ENCODE data around the gene HIF3A.
"Not testable (repeated sequence)": the region's sequence is repeated elsewhere in the genome, so short reads cannot be mapped to it uniquely, and the experiment has no call there.

HIF3A gene

GRCh38 chr19:46313540-46314469 lies 17.0 kb downstream of the HIF3A start:
- H3K4me3 ChIP-seq (ENCODE audit: low read length); H3K4me1 ChIP-seq (ENCODE audit: control insufficient read depth, insufficient read depth, low read length); H3K36me3 ChIP-seq (ENCODE audit: control insufficient read depth, insufficient read depth, low read length); H3K27me3 ChIP-seq (ENCODE audit: control insufficient read depth, insufficient read depth, low read length); H3K9ac ChIP-seq (ENCODE audit: low read length); H3K9me3 ChIP-seq (ENCODE audit: control insufficient read depth, low read length): not testable (repeated sequence)

- Histone ChIP-seq H3K36me3 (ENCODE audit: control insufficient read depth, insufficient read depth, low read length) (no peaks in the 10 kb centered on the region), H3K27me3 (ENCODE audit: control insufficient read depth, insufficient read depth, low read length) (no peaks in the 10 kb centered on the region), H3K4me3 (ENCODE audit: low read length) (no peak overlapping the region), H3K9ac (ENCODE audit: low read length) (no peak overlapping the region), H3K9me3 (ENCODE audit: control insufficient read depth, low read length) (no peaks in the 10 kb centered on the region), H3K4me1 (ENCODE audit: control insufficient read depth, insufficient read depth, low read length) (no peaks in the 10 kb centered on the region)
Observed at GRCh38 chr19:46317339-46317738, 20.5 kb downstream of the HIF3A start.

DNA sequence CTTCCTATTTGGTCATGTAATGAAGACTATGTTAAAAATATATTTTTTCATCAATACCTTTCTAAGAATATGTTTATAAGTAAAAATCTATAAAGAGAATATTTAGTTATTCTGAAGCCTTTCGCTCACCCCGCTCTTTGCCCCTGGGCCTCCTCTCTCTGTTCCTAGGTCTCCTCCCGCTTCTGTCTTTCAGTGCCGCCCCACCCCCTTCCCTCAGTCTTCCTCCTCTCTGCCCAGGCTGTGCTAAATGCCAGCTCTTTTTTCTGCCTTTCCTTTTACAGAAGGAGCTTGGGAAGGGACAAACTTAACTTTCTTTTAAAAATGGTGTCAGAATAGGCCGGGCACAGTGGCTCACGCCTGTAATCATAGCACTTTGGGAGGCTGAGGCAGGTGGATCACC lies 22.8 kb downstream of the HIF3A start:
- no peaks in the 10 kb centered on the region for H3K9me3 ChIP-seq (ENCODE audit: control insufficient read depth, low read length)
- H3K36me3 ChIP-seq (ENCODE audit: control insufficient read depth, insufficient read depth, low read length) = no peaks in the 10 kb centered on the region
- H3K4me3 ChIP-seq (ENCODE audit: low read length) = no peak overlapping the region
- H3K27me3 ChIP-seq (ENCODE audit: control insufficient read depth, insufficient read depth, low read length) = no peaks in the 10 kb centered on the region
- no peak overlapping the region for H3K9ac ChIP-seq (ENCODE audit: low read length)
- H3K4me1 ChIP-seq (ENCODE audit: control insufficient read depth, insufficient read depth, low read length) = peaks cover 7% of the 10 kb centered on the region

GRCh38 chr19:46320559-46320958 lies 23.7 kb downstream of the HIF3A start:
- no peaks in the 10 kb centered on the region for H3K36me3 ChIP-seq (ENCODE audit: control insufficient read depth, insufficient read depth, low read length)
- no peak overlapping the region for H3K9ac ChIP-seq (ENCODE audit: low read length)
- H3K4me3 ChIP-seq (ENCODE audit: low read length) = no peak overlapping the region
- no peaks in the 10 kb centered on the region for H3K27me3 ChIP-seq (ENCODE audit: control insufficient read depth, insufficient read depth, low read length)
- H3K4me1 ChIP-seq (ENCODE audit: control insufficient read depth, insufficient read depth, low read length) = peaks cover 7% of the 10 kb centered on the region
- H3K9me3 ChIP-seq (ENCODE audit: control insufficient read depth, low read length) = no peaks in the 10 kb centered on the region

DNA sequence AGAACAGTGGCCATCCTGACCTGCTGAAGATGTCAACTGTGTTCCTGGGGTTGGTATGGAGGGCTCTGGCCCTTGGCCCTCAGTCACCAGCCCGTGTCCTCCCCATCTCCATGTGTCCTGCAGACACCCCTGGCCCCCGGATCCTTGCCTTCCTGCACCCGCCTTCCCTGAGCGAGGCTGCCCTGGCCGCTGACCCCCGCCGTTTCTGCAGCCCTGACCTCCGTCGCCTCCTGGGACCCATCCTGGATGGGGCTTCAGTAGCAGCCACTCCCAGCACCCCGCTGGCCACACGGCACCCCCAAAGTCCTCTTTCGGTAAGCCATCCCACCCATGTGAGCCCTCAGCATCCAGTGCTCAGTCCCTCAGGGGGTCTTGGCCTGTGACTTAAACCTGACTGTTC lies 24.8 kb downstream of the HIF3A start:
- H3K9ac ChIP-seq (ENCODE audit: low read length) = no peak overlapping the region
- no peaks in the 10 kb centered on the region for H3K27me3 ChIP-seq (ENCODE audit: control insufficient read depth, insufficient read depth, low read length)
- no peak overlapping the region for H3K4me3 ChIP-seq (ENCODE audit: low read length)
- no peaks in the 10 kb centered on the region for H3K36me3 ChIP-seq (ENCODE audit: control insufficient read depth, insufficient read depth, low read length)
- no peaks in the 10 kb centered on the region for H3K9me3 ChIP-seq (ENCODE audit: control insufficient read depth, low read length)
- H3K4me1 ChIP-seq (ENCODE audit: control insufficient read depth, insufficient read depth, low read length) = peaks cover 7% of the 10 kb centered on the region

GRCh38 chr19:46323227-46323626 lies 26.4 kb downstream of the HIF3A start:
- not testable (repeated sequence) for H3K27me3 ChIP-seq (ENCODE audit: control insufficient read depth, insufficient read depth, low read length); H3K9ac ChIP-seq (ENCODE audit: low read length); H3K4me1 ChIP-seq (ENCODE audit: control insufficient read depth, insufficient read depth, low read length); H3K9me3 ChIP-seq (ENCODE audit: control insufficient read depth, low read length); H3K36me3 ChIP-seq (ENCODE audit: control insufficient read depth, insufficient read depth, low read length); H3K4me3 ChIP-seq (ENCODE audit: low read length)

GRCh38 chr19:46324277-46324676 lies 27.4 kb downstream of the HIF3A start:
- Histone ChIP-seq H3K36me3 (ENCODE audit: control insufficient read depth, insufficient read depth, low read length) (no peaks in the 10 kb centered on the region), H3K4me3 (ENCODE audit: low read length) (no peak overlapping the region), H3K4me1 (ENCODE audit: control insufficient read depth, insufficient read depth, low read length) (peaks cover 7% of the 10 kb centered on the region), H3K9me3 (ENCODE audit: control insufficient read depth, low read length) (no peaks in the 10 kb centered on the region), H3K27me3 (ENCODE audit: control insufficient read depth, insufficient read depth, low read length) (no peaks in the 10 kb centered on the region), H3K9ac (ENCODE audit: low read length) (no peak overlapping the region)

DNA sequence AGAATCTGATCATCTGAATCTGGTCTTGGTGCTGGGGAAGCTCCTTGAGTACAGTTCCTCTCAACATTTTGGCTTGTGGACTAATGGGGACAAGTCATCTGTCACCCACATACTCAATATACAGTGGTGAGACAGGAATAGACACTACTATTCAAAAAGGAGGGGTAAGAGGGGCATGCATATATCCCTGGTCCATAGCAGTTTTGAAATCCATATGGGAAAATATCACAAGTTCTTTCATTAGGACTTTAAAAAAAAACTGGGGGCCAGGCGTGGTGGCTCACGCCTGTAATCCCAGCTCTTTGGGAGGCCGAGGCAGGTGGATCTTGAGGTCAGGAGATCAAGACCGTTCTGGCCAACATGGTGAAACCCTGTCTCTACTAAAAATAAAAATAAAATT lies 29.8 kb downstream of the HIF3A start:
- Histone ChIP-seq H3K4me3 (ENCODE audit: low read length) (no peak overlapping the region), H3K27me3 (ENCODE audit: control insufficient read depth, insufficient read depth, low read length) (no peaks in the 10 kb centered on the region), H3K4me1 (ENCODE audit: control insufficient read depth, insufficient read depth, low read length) (peaks cover 7% of the 10 kb centered on the region), H3K9me3 (ENCODE audit: control insufficient read depth, low read length) (no peaks in the 10 kb centered on the region), H3K9ac (ENCODE audit: low read length) (no peak overlapping the region), H3K36me3 (ENCODE audit: control insufficient read depth, insufficient read depth, low read length) (no peaks in the 10 kb centered on the region)

- H3K4me1 ChIP-seq (ENCODE audit: control insufficient read depth, insufficient read depth, low read length) = peaks cover 7% of the 10 kb centered on the region
- no peak overlapping the region for H3K9ac ChIP-seq (ENCODE audit: low read length)
- H3K27me3 ChIP-seq (ENCODE audit: control insufficient read depth, insufficient read depth, low read length) = no peaks in the 10 kb centered on the region
- H3K36me3 ChIP-seq (ENCODE audit: control insufficient read depth, insufficient read depth, low read length) = no peaks in the 10 kb centered on the region
- no peak overlapping the region for H3K4me3 ChIP-seq (ENCODE audit: low read length)
- no peaks in the 10 kb centered on the region for H3K9me3 ChIP-seq (ENCODE audit: control insufficient read depth, low read length)
Observed at GRCh38 chr19:46328079-46328478, 31.2 kb downstream of the HIF3A start.

GRCh38 chr19:46330319-46330918 lies 33.6 kb downstream of the HIF3A start:
- Histone ChIP-seq H3K36me3 (ENCODE audit: control insufficient read depth, insufficient read depth, low read length) (no peaks in the 10 kb centered on the region), H3K9ac (ENCODE audit: low read length) (no peak overlapping the region), H3K4me1 (ENCODE audit: control insufficient read depth, insufficient read depth, low read length) (no peaks in the 10 kb centered on the region), H3K27me3 (ENCODE audit: control insufficient read depth, insufficient read depth, low read length) (no peaks in the 10 kb centered on the region), H3K9me3 (ENCODE audit: control insufficient read depth, low read length) (no peaks in the 10 kb centered on the region), H3K4me3 (ENCODE audit: low read length) (no peak overlapping the region)

- Histone ChIP-seq H3K4me3 (ENCODE audit: low read length) (no peak overlapping the region), H3K4me1 (ENCODE audit: control insufficient read depth, insufficient read depth, low read length) (no peaks in the 10 kb centered on the region), H3K27me3 (ENCODE audit: control insufficient read depth, insufficient read depth, low read length) (no peaks in the 10 kb centered on the region), H3K9ac (ENCODE audit: low read length) (no peak overlapping the region), H3K36me3 (ENCODE audit: control insufficient read depth, insufficient read depth, low read length) (no peaks in the 10 kb centered on the region), H3K9me3 (ENCODE audit: control insufficient read depth, low read length) (no peaks in the 10 kb centered on the region)
Observed at GRCh38 chr19:46337487-46337886, 40.6 kb downstream of the HIF3A start.

DNA sequence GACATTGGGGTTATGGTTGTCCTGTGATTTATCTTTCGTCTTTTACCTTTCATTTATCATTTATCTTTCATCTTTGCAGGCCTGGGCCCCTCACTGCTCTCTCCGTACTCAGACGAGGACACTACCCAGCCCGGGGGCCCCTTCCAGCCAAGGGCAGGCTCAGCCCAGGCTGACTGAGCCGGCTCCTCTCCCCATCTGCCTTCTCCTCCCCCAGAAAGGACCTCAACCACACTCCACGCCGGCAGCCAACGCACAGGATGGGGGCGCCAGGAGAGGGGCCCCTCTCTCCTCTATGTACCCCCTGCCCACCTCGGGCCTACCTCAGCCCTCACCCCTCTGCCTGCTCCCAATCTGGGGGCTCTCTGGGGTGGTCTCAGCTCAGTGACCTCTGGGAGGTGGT lies 42.6 kb downstream of the HIF3A start:
- Histone ChIP-seq H3K9ac (ENCODE audit: low read length) (no peak overlapping the region), H3K4me1 (ENCODE audit: control insufficient read depth, insufficient read depth, low read length) (no peaks in the 10 kb centered on the region), H3K36me3 (ENCODE audit: control insufficient read depth, insufficient read depth, low read length) (no peaks in the 10 kb centered on the region), H3K27me3 (ENCODE audit: control insufficient read depth, insufficient read depth, low read length) (no peaks in the 10 kb centered on the region), H3K4me3 (ENCODE audit: low read length) (no peak overlapping the region), H3K9me3 (ENCODE audit: control insufficient read depth, low read length) (no peaks in the 10 kb centered on the region)

Measured in mucosa of stomach (tissue), 1 donor.